Panc1 (cell line): ENCODE measurements around the gene PRKACB. TPM values are rescaled to one million over a fixed set of nuclear protein-coding genes. Genes with fewer than 3 reads are reported as not detected.

Experiments used
- ATAC-seq: fragments of 200-7000 bp; cut with Tn5 transposase; 2 replicates; pipeline ENCODE4 v1.9.1; 2020; ENCODE audit warnings: mild to moderate bottlenecking, moderate library complexity
- BruUV-seq: library from RNA; stranded (reverse); fragments of 400-500 nt; replicated peaks from 2 replicates; lab custom pipeline; 2021; lab: Mats Ljungman, UMichigan
- CTCF ChIA-PET: fragments of 300-600 bp; sonication (Branson Sonifier 250); formaldehyde crosslinking; loops from one replicate; lab custom pipeline; 2022; ENCODE audit warnings: antibody characterized with exemption; lab: Charles Lee
- POLR2A ChIA-PET: fragments of 300-600 bp; sonication (Branson Sonifier 250); formaldehyde crosslinking; loops from one replicate; lab custom pipeline; 2022; ENCODE audit warnings: antibody characterized with exemption; lab: Charles Lee
- DNase-seq: peaks from one replicate; pipeline ENCODE4 v3.0.0-alpha.2; 2010; ENCODE audit warnings: low read depth, low spot score
- H3K27ac ChIP-seq: 2 replicates; pipeline ENCODE4 v1.5.1; 2011; ENCODE audit warnings: mild to moderate bottlenecking, low read length, inconsistent platforms
- H3K27me3 ChIP-seq: fragments of 200-500 bp; sonication (Bioruptor generic); 2 replicates; pipeline ENCODE4 v1.6.0; 2014; ENCODE audit warnings: low read length, inconsistent platforms; ENCODE audit not compliant: control insufficient read depth, insufficient read depth
- H3K36me3 ChIP-seq: fragments of 200-500 bp; sonication (Bioruptor generic); 2 replicates; pipeline ENCODE4 v1.5.1; 2014; ENCODE audit warnings: inconsistent platforms, mild to moderate bottlenecking, low read length, moderate library complexity; ENCODE audit not compliant: control insufficient read depth, insufficient read depth
- H3K4me1 ChIP-seq: 2 replicates; pipeline ENCODE4 v1.5.1; 2011; ENCODE audit warnings: inconsistent platforms, mild to moderate bottlenecking, low read length, moderate library complexity; ENCODE audit not compliant: control insufficient read depth, insufficient read depth
- H3K4me3 ChIP-seq, 2 experiments: 2 replicates each; pipeline ENCODE4 v1.5.1; 2011 to 2012; ENCODE audit warnings: low read depth in 2 of 2, low read length in 2 of 2, mild to moderate bottlenecking in 2 of 2, inconsistent platforms in 1 of 2, moderate library complexity in 1 of 2
- H3K9me3 ChIP-seq: fragments of 200-500 bp; sonication (Bioruptor generic); 2 replicates; pipeline ENCODE4 v1.5.1; 2014; ENCODE audit warnings: low read depth, mild to moderate bottlenecking, inconsistent platforms, low read length, moderate library complexity; ENCODE audit not compliant: control insufficient read depth, insufficient read depth
- CTCF ChIP-seq: fragments of 450-650 bp; IDR thresholded peaks from 2 replicates; pipeline ENCODE4 v1.5.1; 2017; ENCODE audit warnings: mild to moderate bottlenecking
- POLR2AphosphoS5 ChIP-seq: IDR thresholded peaks from 2 replicates; pipeline ENCODE4 v1.6.1; 2012; ENCODE audit warnings: mild to moderate bottlenecking, low read depth, low read length, moderate library complexity
- REST ChIP-seq, 2 experiments: IDR thresholded peaks; 2 replicates each; pipeline ENCODE4 v1.6.1; 2011 to 2012; ENCODE audit warnings: low read depth in 2 of 2, control low read depth in 1 of 2, low read length in 1 of 2, mild to moderate bottlenecking in 1 of 2, moderate library complexity in 1 of 2; ENCODE audit not compliant: insufficient read depth in 1 of 2
- SIN3A ChIP-seq: IDR thresholded peaks from 2 replicates; pipeline ENCODE4 v1.6.1; 2012; ENCODE audit warnings: low read depth, mild to moderate bottlenecking, low read length, moderate library complexity, borderline replicate concordance; ENCODE audit not compliant: insufficient read depth
- TCF7L2 ChIP-seq: IDR thresholded peaks from 2 replicates; pipeline ENCODE4 v1.6.1; 2011; ENCODE audit warnings: mild to moderate bottlenecking, low read depth, low read length, inconsistent platforms
- in situ Hi-C: cut with HindIII; loops from 2 replicates; pipeline ENCODE4 v1.10.0; 2016; ENCODE audit warnings: low sequenced_read_pairs, low pct_unique_long_range_greater_than_20kb
- intact Hi-C: fragments of 100-400 bp; cut with micrococcal nuclease; formaldehyde crosslinking; loops from one replicate; pipeline ENCODE4 v1.10.0; 2022; ENCODE audit not compliant: unreplicated experiment
- total RNA-seq: library from RNA; stranded (reverse); gene quantifications from one replicate; pipeline ENCODE4 v1.2.1, GENCODE V29; 2021; ENCODE audit not compliant: unreplicated experiment

The PRKACB gene
- total RNA-seq, 1 experiment from 2014 or later = 54.9 TPM

DNA sequence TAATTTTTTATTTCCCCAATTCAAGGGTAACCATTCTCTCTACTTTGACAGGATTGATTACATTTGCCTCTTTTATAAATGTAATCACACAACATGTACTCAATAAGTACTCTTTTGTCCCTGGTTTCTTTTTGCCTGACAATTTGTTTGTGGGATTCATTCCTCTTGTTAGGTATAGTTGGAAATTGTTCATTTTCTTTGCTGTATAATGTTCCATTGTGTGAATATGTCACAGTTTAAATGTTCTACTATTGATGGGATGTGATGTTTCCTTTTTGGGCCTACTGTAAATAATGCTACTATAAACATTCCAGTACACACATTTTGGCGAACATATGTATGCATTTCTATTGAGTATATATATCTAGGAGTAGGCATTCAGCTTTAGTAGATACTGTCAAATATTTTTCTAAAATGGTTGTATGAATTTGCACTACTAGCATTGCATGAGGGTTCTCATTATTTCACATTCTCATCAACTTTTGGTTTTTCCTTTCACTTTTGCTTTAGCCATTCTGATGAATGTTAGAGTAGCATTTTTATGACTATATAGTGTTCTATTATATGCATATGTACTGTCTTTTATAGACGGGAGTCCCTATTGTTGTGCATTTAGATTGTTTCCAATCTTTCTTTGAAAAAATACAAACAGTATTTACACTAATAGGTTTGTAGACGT, 35.0 kb upstream of the PRKACB start:
- no peaks in the 10 kb centered on the region for H3K27me3 ChIP-seq
- H3K9me3 ChIP-seq = no peaks in the 10 kb centered on the region
- no peaks in the 10 kb centered on the region for H3K36me3 ChIP-seq
- DNase-seq = no peak
- H3K4me3 ChIP-seq = no peak overlapping the region
- CTCF ChIA-PET = no interaction called here
- BruUV-seq = no TSS peak
- POLR2A ChIA-PET = no interaction called here
- H3K27ac ChIP-seq = no peak overlapping the region
- TF ChIP-seq TCF7L2 = no peak
- no peak for TF ChIP-seq REST (IDR thresholded peaks at IDR 0.05; ENCODE audit: insufficient read depth in 1 of 2, low read depth in 2 of 2, low read length in 1 of 2)
- no peak for TF ChIP-seq POLR2AphosphoS5
- no peak for TF ChIP-seq SIN3A
- no peak for TF ChIP-seq CTCF
- intact Hi-C loops = no loop called here
- in situ Hi-C loops = no loop called here
- no peak for ATAC-seq
- no peaks in the 10 kb centered on the region for H3K4me1 ChIP-seq

GRCh38 chr1:84110629-84111028, 33.4 kb upstream of the PRKACB start:
- POLR2A ChIA-PET = no interaction called here
- intact Hi-C loops (no loop called here), in situ Hi-C loops (no loop called here)
- H3K27me3 ChIP-seq = no peaks in the 10 kb centered on the region
- no peaks in the 10 kb centered on the region for H3K4me1 ChIP-seq
- no peaks in the 10 kb centered on the region for H3K36me3 ChIP-seq
- no TSS peak for BruUV-seq
- DNase-seq (no peak), ATAC-seq (no peak)
- no peaks in the 10 kb centered on the region for H3K9me3 ChIP-seq
- no peak overlapping the region for H3K4me3 ChIP-seq
- H3K27ac ChIP-seq = no peak overlapping the region
- CTCF ChIA-PET = no interaction called here
- TF ChIP-seq SIN3A (no peak), POLR2AphosphoS5 (no peak), REST (IDR thresholded peaks at IDR 0.05; ENCODE audit: insufficient read depth in 1 of 2, low read depth in 2 of 2, low read length in 1 of 2) (no peak), TCF7L2 (no peak), CTCF (no peak)
